A549 treated with DMSO at 1 μM for 4 hours (cell line): Measurements from ENCODE around the gene SMIM5. TPM values are rescaled to one million over a fixed set of nuclear protein-coding genes. Genes with fewer than 3 reads are reported as not detected.

Experiments used
- total RNA-seq: library from RNA; stranded (reverse); fragments of 200-300 nt; extraction: Qiagen RNA extraction; gene quantifications from 5 replicates; pipeline ENCODE4 v1.2.3, GENCODE V29; 2022; ENCODE audit warnings: low read depth

Gene SMIM5, protein sequence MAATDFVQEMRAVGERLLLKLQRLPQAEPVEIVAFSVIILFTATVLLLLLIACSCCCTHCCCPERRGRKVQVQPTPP
- 0.55 to 0.83 TPM (median 0.64 TPM) in 5 replicates for total RNA-seq

DNA sequence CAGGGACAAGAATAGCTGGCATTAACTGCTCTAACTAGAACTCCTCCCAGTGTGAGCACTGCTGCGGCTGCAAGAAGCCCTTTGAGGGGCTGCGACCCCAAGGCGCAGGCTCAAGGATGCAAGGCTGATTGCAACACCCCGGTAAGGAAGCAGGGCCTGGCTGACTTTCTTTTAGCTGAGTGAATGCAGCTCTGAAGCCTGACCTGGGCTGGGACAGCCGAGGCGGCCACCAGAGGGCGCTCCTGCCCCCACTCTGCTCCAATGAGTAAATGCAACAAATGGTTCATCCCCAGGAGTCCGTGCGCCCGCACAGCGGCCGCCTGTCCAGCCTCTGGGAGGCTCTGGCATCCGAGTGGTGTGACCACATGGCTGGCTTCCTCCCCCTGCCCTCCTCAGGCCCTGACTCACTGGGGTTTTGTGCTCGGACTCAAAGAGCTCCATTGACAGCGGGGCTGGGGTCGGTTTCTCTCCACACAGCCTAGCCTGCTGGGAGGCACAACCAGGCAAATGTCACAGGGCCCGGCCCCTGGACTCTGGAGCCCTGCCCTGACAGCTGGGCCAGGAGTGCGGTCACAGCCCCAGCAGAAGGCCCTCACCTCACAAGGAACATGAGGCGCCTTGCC is at the start of gene SMIM5:
TSS of gene SMIM5 (plus strand) at position 572 of the 623 bp plus-strand sequence. CDS start 6,768 bp downstream, outside the sequence.

DNA sequence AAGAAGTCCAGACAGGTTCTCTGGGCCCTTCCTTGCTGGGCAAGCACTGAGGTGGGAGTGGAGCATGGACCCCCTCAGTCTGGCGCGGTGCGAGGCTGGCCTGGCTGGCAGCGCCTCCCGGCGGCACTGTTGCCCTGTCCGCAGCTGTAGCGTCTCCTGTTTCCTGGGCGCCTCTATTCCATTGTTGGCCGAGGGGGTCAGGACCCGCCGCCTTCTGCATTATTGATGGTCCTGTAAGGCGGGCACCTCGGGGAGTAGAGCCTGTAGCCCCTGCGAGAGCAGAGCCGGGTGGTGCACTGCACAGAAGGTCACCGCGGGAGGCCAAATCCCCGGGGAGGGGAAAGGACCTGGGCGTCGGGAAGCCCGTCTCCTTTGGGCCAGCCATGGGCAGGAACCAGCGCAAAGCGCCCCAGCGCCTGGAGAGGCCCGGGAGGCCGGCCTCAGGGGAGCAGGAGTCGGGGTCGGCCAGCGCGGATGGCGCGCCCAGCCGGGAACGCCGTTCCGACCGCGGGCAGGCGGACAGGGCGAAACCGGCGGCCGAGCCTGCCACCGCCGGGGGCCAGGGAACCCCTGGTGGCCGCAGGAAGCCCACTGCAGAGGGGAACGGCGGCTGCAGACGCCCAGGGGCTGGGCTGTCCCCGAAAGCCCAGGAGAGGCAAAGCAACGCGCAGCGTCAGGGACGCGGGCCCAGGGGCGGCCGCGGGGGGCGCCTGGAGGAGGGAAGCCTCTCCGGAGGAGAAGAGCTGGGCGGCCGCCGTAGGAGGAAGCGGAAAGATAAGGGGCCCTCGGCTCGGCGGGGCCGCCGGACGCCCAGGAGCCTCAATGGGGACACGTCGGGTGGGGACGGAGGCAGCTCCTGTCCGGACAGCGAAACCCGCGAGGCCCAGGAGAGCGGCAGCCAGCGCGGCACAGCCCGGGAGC is 45.3 kb upstream of the SMIM5 start, which contains the start of gene MYO15B:
TSS of gene MYO15B (plus strand) at position 126 of the 921 bp plus-strand sequence. CDS start at position 384, 258 bp downstream.

DNA sequence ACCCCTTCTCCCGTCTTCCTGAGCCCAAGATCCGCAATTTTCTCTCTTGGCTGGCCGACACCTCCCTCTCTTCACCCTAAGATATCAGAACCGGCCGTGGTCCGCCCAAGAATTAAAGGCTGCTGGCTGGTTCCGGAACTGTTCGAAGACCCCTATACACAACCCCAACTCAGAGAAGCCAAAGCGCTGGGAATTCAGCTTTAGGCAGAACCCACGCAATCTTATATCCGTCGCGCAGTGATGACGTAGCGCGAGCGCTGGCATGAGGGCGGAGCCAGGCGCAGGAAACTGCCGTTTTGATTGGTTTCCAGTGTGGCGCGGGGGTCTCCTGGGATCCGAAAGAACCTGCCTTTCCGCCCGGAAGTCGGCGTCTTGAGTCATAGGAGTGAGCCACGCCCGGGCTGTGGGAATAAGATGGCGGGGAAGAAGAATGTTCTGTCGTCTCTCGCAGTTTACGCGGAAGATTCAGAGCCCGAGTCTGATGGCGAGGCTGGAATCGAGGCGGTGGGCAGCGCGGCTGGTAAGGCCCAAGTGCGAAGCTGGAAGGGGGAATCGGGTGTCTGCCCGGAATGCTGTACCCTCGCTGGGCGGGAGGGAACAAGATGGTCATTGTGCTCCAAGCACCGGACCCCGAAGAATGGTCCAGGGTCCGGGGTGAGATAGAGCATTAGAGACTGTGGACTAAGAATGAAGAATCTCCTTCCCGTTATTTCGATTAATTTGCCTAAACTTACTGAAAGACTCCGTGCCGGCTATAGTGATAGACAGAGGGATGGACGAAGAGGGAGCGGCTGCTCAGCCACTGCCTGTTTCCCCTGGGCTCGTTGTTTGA is 33.9 kb downstream of the SMIM5 start, which contains the start of the genes RECQL5 and SAP30BP:
TSS of gene RECQL5 (minus strand) at position 196 of the 832 bp plus-strand sequence. CDS start 597 bp downstream, outside the sequence.
TSS of gene SAP30BP (plus strand) at position 380 of the 832 bp plus-strand sequence. CDS start at position 415, 35 bp downstream.

Other genes with a start within 250 kb of the SMIM5 start
- 87.7 to 118 TPM (median 107 TPM) in 5 replicates for gene GRB2, start 227.8 kb upstream of the SMIM5 start, total RNA-seq
- gene TMEM94, start 176.8 kb upstream of the SMIM5 start, total RNA-seq, result 41.1 to 55.0 TPM (median 45.5 TPM) in 5 replicates
- 8.2 to 12.4 TPM (median 11.1 TPM) in 5 replicates for gene CASKIN2, start 117.9 kb upstream of the SMIM5 start, total RNA-seq
- 26.6 to 51.1 TPM (median 43.3 TPM) in 5 replicates for gene TSEN54, start 116.9 kb upstream of the SMIM5 start, total RNA-seq
- gene LLGL2, start 107.7 kb upstream of the SMIM5 start, total RNA-seq, result 21.4 to 28.2 TPM (median 25.4 TPM) in 5 replicates
- gene MYO15B, start 45.6 kb upstream of the SMIM5 start, total RNA-seq, result 45.2 to 59.3 TPM (median 52.1 TPM) in 5 replicates
- gene RECQL5, start 33.7 kb downstream of the SMIM5 start, total RNA-seq, result 18.7 to 27.1 TPM (median 26.1 TPM) in 5 replicates
- 97.6 to 105 TPM (median 103 TPM) in 5 replicates for gene SAP30BP, start 33.9 kb downstream of the SMIM5 start, total RNA-seq
- gene ITGB4, start 88.0 kb downstream of the SMIM5 start, total RNA-seq, result 44.5 to 54.7 TPM (median 48.0 TPM) in 5 replicates
- 51.8 to 72.3 TPM (median 62.1 TPM) in 5 replicates for gene GALK1, start 131.8 kb downstream of the SMIM5 start, total RNA-seq
- gene UNK, start 151.4 kb downstream of the SMIM5 start, total RNA-seq, result 24.8 to 36.3 TPM (median 30.6 TPM) in 5 replicates
- gene UNC13D, start 211.0 kb downstream of the SMIM5 start, total RNA-seq, result 2.3 to 4.8 TPM (median 4.3 TPM) in 5 replicates
- 83.1 to 105 TPM (median 92.2 TPM) in 5 replicates for gene WBP2, start 221.9 kb downstream of the SMIM5 start, total RNA-seq
- gene TRIM47, start 245.1 kb downstream of the SMIM5 start, total RNA-seq, result 138 to 179 TPM (median 144 TPM) in 5 replicates